Right atrium auricular region (tissue), 2 donors: ENCODE measurements around the gene SEC24D. TPM values are rescaled to one million over a fixed set of nuclear protein-coding genes. Genes with fewer than 3 reads are reported as not detected.

Experiments used
- DNase-seq: peaks from one replicate; pipeline ENCODE4 v3.0.0-alpha.2; 2019; ENCODE audit warnings: low spot score
- H3K27ac ChIP-seq, 2 donors: fragments of 200-600 bp; sonication (generic); 1 replicate in 1 of 2; 2 replicates in 1 of 2; pipeline ENCODE4 v1.5.1; 2016 to 2019
- H3K27me3 ChIP-seq, 2 donors: fragments of 200-600 bp; sonication (generic); one replicate each; pipeline versions ENCODE4 v1.5.1 to v1.6.0; 2017 to 2019
- H3K36me3 ChIP-seq: fragments of 200-600 bp; sonication (generic); one replicate; pipeline ENCODE4 v1.5.1; 2016
- H3K4me1 ChIP-seq, 2 donors: fragments of 200-600 bp; sonication (generic); one replicate each; pipeline versions ENCODE4 v1.5.1 to v1.6.0; 2017 to 2019
- H3K4me3 ChIP-seq, 2 donors: fragments of 200-600 bp; sonication (generic); 1 replicate in 1 of 2; 2 replicates in 1 of 2; pipeline ENCODE4 v1.5.1; 2017 to 2019; ENCODE audit warnings: mild to moderate bottlenecking in 1 of 2, moderate library complexity in 1 of 2
- H3K9me3 ChIP-seq, 2 donors: fragments of 200-600 bp; sonication (generic); one replicate each; pipeline ENCODE4 v1.5.1; 2019
- total RNA-seq, 2 donors: library from RNA; depleted of rRNA; stranded (reverse); fragments of >200 nt; gene quantifications; one replicate each; pipeline ENCODE4 v1.1.0, GENCODE V29; 2016
- TF ChIP-seq, protein P1 (sequence below), 2 donors: fragments of 200-600 bp; sonication (generic); IDR thresholded peaks; one replicate each; pipeline ENCODE4 v1.5.1; 2019; ENCODE audit warnings: antibody characterized with exemption in 2 of 2

Gene SEC24D
- total RNA-seq, 2 donors from 2014 or later = 25.8 to 33.4 TPM

DNA sequence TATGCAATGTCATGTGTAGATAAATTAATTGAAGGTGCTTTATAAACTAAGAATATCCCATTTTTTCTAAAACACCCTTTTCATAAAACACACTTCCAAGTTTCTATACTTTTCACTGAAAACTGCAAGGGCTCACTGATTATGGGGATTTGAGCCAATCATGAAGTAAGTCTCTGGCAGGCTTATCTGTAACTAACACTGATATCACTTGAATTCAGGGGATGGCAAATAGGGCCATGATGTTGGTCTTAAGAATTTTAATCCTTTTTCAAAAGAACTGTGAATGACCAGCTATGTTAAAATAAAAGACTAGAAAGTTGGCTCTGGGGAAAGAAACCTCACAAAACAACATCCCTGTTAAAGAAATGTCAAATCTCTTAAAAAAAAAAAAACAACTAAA is 13.0 kb upstream of the SEC24D start:
- Histone ChIP-seq H3K27ac (no peak overlapping the region), H3K36me3 (no peaks in the 10 kb centered on the region)
- TF ChIP-seq, protein P1, sequence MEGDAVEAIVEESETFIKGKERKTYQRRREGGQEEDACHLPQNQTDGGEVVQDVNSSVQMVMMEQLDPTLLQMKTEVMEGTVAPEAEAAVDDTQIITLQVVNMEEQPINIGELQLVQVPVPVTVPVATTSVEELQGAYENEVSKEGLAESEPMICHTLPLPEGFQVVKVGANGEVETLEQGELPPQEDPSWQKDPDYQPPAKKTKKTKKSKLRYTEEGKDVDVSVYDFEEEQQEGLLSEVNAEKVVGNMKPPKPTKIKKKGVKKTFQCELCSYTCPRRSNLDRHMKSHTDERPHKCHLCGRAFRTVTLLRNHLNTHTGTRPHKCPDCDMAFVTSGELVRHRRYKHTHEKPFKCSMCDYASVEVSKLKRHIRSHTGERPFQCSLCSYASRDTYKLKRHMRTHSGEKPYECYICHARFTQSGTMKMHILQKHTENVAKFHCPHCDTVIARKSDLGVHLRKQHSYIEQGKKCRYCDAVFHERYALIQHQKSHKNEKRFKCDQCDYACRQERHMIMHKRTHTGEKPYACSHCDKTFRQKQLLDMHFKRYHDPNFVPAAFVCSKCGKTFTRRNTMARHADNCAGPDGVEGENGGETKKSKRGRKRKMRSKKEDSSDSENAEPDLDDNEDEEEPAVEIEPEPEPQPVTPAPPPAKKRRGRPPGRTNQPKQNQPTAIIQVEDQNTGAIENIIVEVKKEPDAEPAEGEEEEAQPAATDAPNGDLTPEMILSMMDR (IDR thresholded peaks at IDR 0.05) = no peak

GRCh38 chr4:118848242-118848641 is 12.3 kb upstream of the SEC24D start:
- no peaks in the 10 kb centered on the region for H3K9me3 ChIP-seq
- no peak overlapping the region for H3K4me3 ChIP-seq
- H3K36me3 ChIP-seq = no peaks in the 10 kb centered on the region
- no peaks in the 10 kb centered on the region for H3K27me3 ChIP-seq
- no peak for DNase-seq
- TF ChIP-seq, protein P1 (IDR thresholded peaks at IDR 0.05) = no peak
- no peak overlapping the region for H3K27ac ChIP-seq
- H3K4me1 ChIP-seq = peaks cover 0 to 5% of the 10 kb centered on the region in 2 donors

More for the DNA sequence above, 13.0 kb upstream of the SEC24D start:
- Histone ChIP-seq H3K27me3 (no peaks in the 10 kb centered on the region), H3K9me3 (no peaks in the 10 kb centered on the region), H3K4me3 (no peak overlapping the region), H3K4me1 (peaks cover 0 to 5% of the 10 kb centered on the region in 2 donors)
- no peak for DNase-seq

- no peak overlapping the region for H3K4me3 ChIP-seq
- H3K27me3 ChIP-seq = no peaks in the 10 kb centered on the region
- TF ChIP-seq, protein P1 (IDR thresholded peaks at IDR 0.05) = no peak
- no peaks in the 10 kb centered on the region for H3K9me3 ChIP-seq
- no peaks in the 10 kb centered on the region for H3K36me3 ChIP-seq
- DNase-seq = no peak
- peaks cover 0 to 5% of the 10 kb centered on the region in 2 donors for H3K4me1 ChIP-seq
- no peak overlapping the region for H3K27ac ChIP-seq
Observed at GRCh38 chr4:118846979-118847378, 11.1 kb upstream of the SEC24D start.

- Histone ChIP-seq H3K4me1 (peaks cover 0 to 5% of the 10 kb centered on the region in 2 donors), H3K27ac (no peak overlapping the region), H3K4me3 (no peak overlapping the region), H3K9me3 (no peaks in the 10 kb centered on the region), H3K36me3 (no peaks in the 10 kb centered on the region), H3K27me3 (no peaks in the 10 kb centered on the region)
- DNase-seq = no peak
- TF ChIP-seq, protein P1 (IDR thresholded peaks at IDR 0.05) = no peak
Observed at GRCh38 chr4:118845552-118846050, 9.7 kb upstream of the SEC24D start.

DNA sequence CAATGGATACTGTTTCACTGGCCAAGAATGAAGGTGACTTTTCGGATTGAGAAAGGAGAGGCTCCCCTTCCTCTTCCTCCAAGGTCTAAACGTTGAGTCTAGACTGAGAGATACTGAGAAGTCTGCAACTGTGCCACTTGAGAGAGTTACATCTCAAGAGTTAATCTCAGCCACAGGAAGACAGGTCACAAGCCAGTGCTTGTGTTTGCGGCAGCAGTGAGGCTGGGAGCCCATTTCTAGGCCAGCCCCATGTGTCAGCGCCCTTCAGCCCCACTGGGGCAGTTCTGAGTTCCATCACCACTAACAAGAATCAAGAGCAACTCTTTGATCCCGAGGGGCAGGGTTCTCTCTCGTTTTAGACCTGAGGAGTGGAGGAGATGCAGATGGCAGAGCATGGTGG is 7.3 kb upstream of the SEC24D start:
- no peaks in the 10 kb centered on the region for H3K27me3 ChIP-seq
- no peaks in the 10 kb centered on the region for H3K4me1 ChIP-seq
- no peaks in the 10 kb centered on the region for H3K9me3 ChIP-seq
- H3K27ac ChIP-seq = no peak overlapping the region
- TF ChIP-seq, protein P1 (IDR thresholded peaks at IDR 0.05) = no peak
- no peak overlapping the region for H3K4me3 ChIP-seq
- no peak for DNase-seq
- no peaks in the 10 kb centered on the region for H3K36me3 ChIP-seq

GRCh38 chr4:118842055-118842454 is 6.1 kb upstream of the SEC24D start:
- Histone ChIP-seq H3K27me3 (no peaks in the 10 kb centered on the region), H3K4me3 (no peak overlapping the region), H3K36me3 (no peaks in the 10 kb centered on the region), H3K27ac (no peak overlapping the region), H3K4me1 (peaks cover 0 to under 1% of the 10 kb centered on the region in 2 donors), H3K9me3 (no peaks in the 10 kb centered on the region)
- no peak for DNase-seq
- TF ChIP-seq, protein P1 (IDR thresholded peaks at IDR 0.05) = no peak
